Measurements from ENCODE around the gene IQSEC1.

Gene IQSEC1

GRCh38 chr3:12910356-12911099, 162.7 kb downstream of the IQSEC1 start:
- Histone ChIP-seq H3K4me1 (ENCODE audit: insufficient read depth, low read length) (no peaks in the 10 kb centered on the region), H3K27ac (ENCODE audit: low read depth, low read length) (no peak overlapping the region), H3K27me3 (ENCODE audit: insufficient read depth, low read length) (no peaks in the 10 kb centered on the region), H3K9me3 (ENCODE audit: insufficient read depth, low read depth, low read length) (no peaks in the 10 kb centered on the region), H3K9ac (ENCODE audit: low read depth, low read length) (no peak overlapping the region), H3K4me3 (ENCODE audit: low read length) (no peak overlapping the region), H3K36me3 (ENCODE audit: insufficient read depth, low read length) (peaks cover 69% of the 10 kb centered on the region)
- 82% methylated on average over 8 of the region's 8 CpGs for WGBS

- Histone ChIP-seq H3K9ac (ENCODE audit: low read depth, low read length) (no peak overlapping the region), H3K27ac (ENCODE audit: low read depth, low read length) (no peak overlapping the region), H3K9me3 (ENCODE audit: insufficient read depth, low read depth, low read length) (no peaks in the 10 kb centered on the region), H3K27me3 (ENCODE audit: insufficient read depth, low read length) (no peaks in the 10 kb centered on the region), H3K36me3 (ENCODE audit: insufficient read depth, low read length) (peaks cover 77% of the 10 kb centered on the region), H3K4me3 (ENCODE audit: low read length) (no peak overlapping the region), H3K4me1 (ENCODE audit: insufficient read depth, low read length) (no peaks in the 10 kb centered on the region)
- WGBS: 98% methylated on average over 7 of the region's 7 CpGs
These were observed 163.5 kb downstream of the IQSEC1 start for GRCh38 chr3:12909710-12910109.

- Histone ChIP-seq H3K36me3 (ENCODE audit: insufficient read depth, low read length) (peaks cover 78% of the 10 kb centered on the region), H3K4me3 (ENCODE audit: low read length) (no peak overlapping the region), H3K9ac (ENCODE audit: low read depth, low read length) (no peak overlapping the region), H3K4me1 (ENCODE audit: insufficient read depth, low read length) (no peaks in the 10 kb centered on the region), H3K27ac (ENCODE audit: low read depth, low read length) (no peak overlapping the region), H3K9me3 (ENCODE audit: insufficient read depth, low read depth, low read length) (no peaks in the 10 kb centered on the region), H3K27me3 (ENCODE audit: insufficient read depth, low read length) (no peaks in the 10 kb centered on the region)
- 95% methylated on average over 7 of the region's 7 CpGs for WGBS
These were observed 164.4 kb downstream of the IQSEC1 start for GRCh38 chr3:12908859-12909258.

GRCh38 chr3:12908136-12908730, 165.0 kb downstream of the IQSEC1 start:
- Histone ChIP-seq H3K36me3 (ENCODE audit: insufficient read depth, low read length) (peaks cover 78% of the 10 kb centered on the region), H3K9me3 (ENCODE audit: insufficient read depth, low read depth, low read length) (no peaks in the 10 kb centered on the region), H3K4me1 (ENCODE audit: insufficient read depth, low read length) (no peaks in the 10 kb centered on the region), H3K27me3 (ENCODE audit: insufficient read depth, low read length) (no peaks in the 10 kb centered on the region), H3K4me3 (ENCODE audit: low read length) (no peak overlapping the region), H3K9ac (ENCODE audit: low read depth, low read length) (no peak overlapping the region), H3K27ac (ENCODE audit: low read depth, low read length) (no peak overlapping the region)
- 95% methylated on average over 28 of the region's 28 CpGs for WGBS

- no peaks in the 10 kb centered on the region for H3K27me3 ChIP-seq (ENCODE audit: insufficient read depth, low read length)
- H3K27ac ChIP-seq (ENCODE audit: low read depth, low read length): no peak overlapping the region
- peaks cover 77% of the 10 kb centered on the region for H3K36me3 ChIP-seq (ENCODE audit: insufficient read depth, low read length)
- WGBS: 96% methylated on average over 18 of the region's 18 CpGs
- H3K4me1 ChIP-seq (ENCODE audit: insufficient read depth, low read length): no peaks in the 10 kb centered on the region
- no peak overlapping the region for H3K4me3 ChIP-seq (ENCODE audit: low read length)
- H3K9me3 ChIP-seq (ENCODE audit: insufficient read depth, low read depth, low read length): no peaks in the 10 kb centered on the region
- no peak overlapping the region for H3K9ac ChIP-seq (ENCODE audit: low read depth, low read length)
These were observed 165.5 kb downstream of the IQSEC1 start for GRCh38 chr3:12907729-12908128.

GRCh38 chr3:12907296-12907695, 165.9 kb downstream of the IQSEC1 start:
- Histone ChIP-seq H3K27me3 (ENCODE audit: insufficient read depth, low read length) (no peaks in the 10 kb centered on the region), H3K36me3 (ENCODE audit: insufficient read depth, low read length) (peaks cover 75% of the 10 kb centered on the region), H3K27ac (ENCODE audit: low read depth, low read length) (no peak overlapping the region), H3K9ac (ENCODE audit: low read depth, low read length) (no peak overlapping the region), H3K4me3 (ENCODE audit: low read length) (no peak overlapping the region), H3K9me3 (ENCODE audit: insufficient read depth, low read depth, low read length) (no peaks in the 10 kb centered on the region), H3K4me1 (ENCODE audit: insufficient read depth, low read length) (no peaks in the 10 kb centered on the region)
- WGBS: 90% methylated on average over 16 of the region's 16 CpGs

- Histone ChIP-seq H3K27me3 (ENCODE audit: insufficient read depth, low read length) (no peaks in the 10 kb centered on the region), H3K36me3 (ENCODE audit: insufficient read depth, low read length) (peaks cover 71% of the 10 kb centered on the region), H3K27ac (ENCODE audit: low read depth, low read length) (no peak overlapping the region), H3K9me3 (ENCODE audit: insufficient read depth, low read depth, low read length) (no peaks in the 10 kb centered on the region), H3K4me3 (ENCODE audit: low read length) (no peak overlapping the region), H3K9ac (ENCODE audit: low read depth, low read length) (no peak overlapping the region), H3K4me1 (ENCODE audit: insufficient read depth, low read length) (no peaks in the 10 kb centered on the region)
- 95% methylated on average over 5 of the region's 5 CpGs for WGBS
These were observed 166.3 kb downstream of the IQSEC1 start for GRCh38 chr3:12906916-12907290.

- H3K36me3 ChIP-seq (ENCODE audit: insufficient read depth, low read length): peaks cover 67% of the 10 kb centered on the region
- H3K9ac ChIP-seq (ENCODE audit: low read depth, low read length): no peak overlapping the region
- no peaks in the 10 kb centered on the region for H3K9me3 ChIP-seq (ENCODE audit: insufficient read depth, low read depth, low read length)
- no peak overlapping the region for H3K27ac ChIP-seq (ENCODE audit: low read depth, low read length)
- 94% methylated on average over 20 of the region's 20 CpGs for WGBS
- no peak overlapping the region for H3K4me3 ChIP-seq (ENCODE audit: low read length)
- H3K27me3 ChIP-seq (ENCODE audit: insufficient read depth, low read length): no peaks in the 10 kb centered on the region
- no peaks in the 10 kb centered on the region for H3K4me1 ChIP-seq (ENCODE audit: insufficient read depth, low read length)
These were observed 166.9 kb downstream of the IQSEC1 start for GRCh38 chr3:12906141-12906915.

GRCh38 chr3:12905316-12906071, 167.7 kb downstream of the IQSEC1 start:
- no peak overlapping the region for H3K27ac ChIP-seq (ENCODE audit: low read depth, low read length)
- 95% methylated on average over 21 of the region's 21 CpGs for WGBS
- H3K9ac ChIP-seq (ENCODE audit: low read depth, low read length): no peak overlapping the region
- no peaks in the 10 kb centered on the region for H3K9me3 ChIP-seq (ENCODE audit: insufficient read depth, low read depth, low read length)
- no peak overlapping the region for H3K4me3 ChIP-seq (ENCODE audit: low read length)
- H3K27me3 ChIP-seq (ENCODE audit: insufficient read depth, low read length): no peaks in the 10 kb centered on the region
- no peaks in the 10 kb centered on the region for H3K4me1 ChIP-seq (ENCODE audit: insufficient read depth, low read length)
- H3K36me3 ChIP-seq (ENCODE audit: insufficient read depth, low read length): peaks cover 59% of the 10 kb centered on the region

GRCh38 chr3:12904951-12905315, 168.3 kb downstream of the IQSEC1 start:
- Histone ChIP-seq H3K4me1 (ENCODE audit: insufficient read depth, low read length) (no peaks in the 10 kb centered on the region), H3K27ac (ENCODE audit: low read depth, low read length) (no peak overlapping the region), H3K4me3 (ENCODE audit: low read length) (no peak overlapping the region), H3K9me3 (ENCODE audit: insufficient read depth, low read depth, low read length) (no peaks in the 10 kb centered on the region), H3K9ac (ENCODE audit: low read depth, low read length) (no peak overlapping the region), H3K27me3 (ENCODE audit: insufficient read depth, low read length) (no peaks in the 10 kb centered on the region), H3K36me3 (ENCODE audit: insufficient read depth, low read length) (peaks cover 56% of the 10 kb centered on the region)
- WGBS: 94% methylated on average over 7 of the region's 7 CpGs

- 93% methylated on average over 7 of the region's 7 CpGs for WGBS
- no peaks in the 10 kb centered on the region for H3K4me1 ChIP-seq (ENCODE audit: insufficient read depth, low read length)
These were observed 169.3 kb downstream of the IQSEC1 start for GRCh38 chr3:12903881-12904280.

More at GRCh38 chr3:12903881-12904280, 169.3 kb downstream of the IQSEC1 start:
- Histone ChIP-seq H3K4me3 (ENCODE audit: low read length) (no peak overlapping the region), H3K9me3 (ENCODE audit: insufficient read depth, low read depth, low read length) (no peaks in the 10 kb centered on the region), H3K27ac (ENCODE audit: low read depth, low read length) (no peak overlapping the region), H3K36me3 (ENCODE audit: insufficient read depth, low read length) (peaks cover 52% of the 10 kb centered on the region), H3K27me3 (ENCODE audit: insufficient read depth, low read length) (no peaks in the 10 kb centered on the region), H3K9ac (ENCODE audit: low read depth, low read length) (no peak overlapping the region; the same call in 1 of the 2 replicates)

Data from HUES64 (cell line).